ENCODE data around the gene PTX4.

The PTX4 gene

GRCh38 chr16:1523581-1524245 lies 35.0 kb upstream of the PTX4 start:
- no peak for DNase-seq (ENCODE audit: low spot score)

DNA sequence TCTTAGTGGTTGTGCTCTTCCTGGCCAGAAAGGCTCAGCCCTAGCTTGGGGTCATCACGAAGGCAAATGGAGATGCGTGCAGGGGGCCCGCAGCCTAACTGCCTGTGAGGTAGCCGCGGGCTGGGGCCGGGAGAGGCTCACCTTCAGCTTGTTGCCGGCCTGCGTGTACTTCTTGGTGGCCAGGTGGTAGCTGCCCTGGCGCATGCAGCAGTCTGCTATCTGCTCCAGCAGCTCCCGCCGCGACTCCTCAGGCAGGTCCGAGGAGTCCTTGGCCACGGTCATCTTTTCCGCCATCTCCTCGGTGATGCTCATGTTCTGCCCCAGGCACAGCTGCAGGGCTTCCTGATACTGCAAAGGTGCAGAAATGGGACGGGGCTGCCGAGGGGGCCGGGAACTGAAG lies 31.7 kb upstream of the PTX4 start:
- DNase-seq (ENCODE audit: low spot score): no peak

- DNase-seq (ENCODE audit: low spot score): no peak
Measured at GRCh38 chr16:1519831-1520230, 31.1 kb upstream of the PTX4 start.

DNA sequence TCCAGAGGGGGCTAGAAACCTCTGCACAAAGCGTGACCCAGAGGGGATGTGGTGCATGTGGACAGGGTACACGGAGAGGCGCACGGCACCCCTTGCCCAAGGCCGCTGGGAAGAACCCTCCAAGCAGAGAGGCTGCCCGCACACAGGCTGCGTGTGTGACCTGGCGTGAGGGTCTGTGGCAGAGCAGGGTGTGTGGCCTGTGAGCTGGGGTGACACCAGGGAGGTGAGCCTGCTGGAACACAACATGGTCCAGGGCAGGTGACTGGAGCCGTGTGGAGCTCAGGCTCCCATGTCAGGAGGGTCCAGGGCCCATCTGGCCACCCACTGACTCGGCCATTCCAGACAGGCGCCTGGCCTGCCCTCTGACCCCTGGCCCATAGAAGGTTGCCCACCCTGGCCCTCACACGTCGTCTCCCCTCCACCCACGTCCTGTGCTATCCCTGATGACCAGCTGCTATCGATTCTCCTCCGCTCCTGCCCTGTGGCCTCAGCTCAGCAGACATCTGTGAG lies 29.9 kb upstream of the PTX4 start:
- no peak for DNase-seq (ENCODE audit: low spot score)

DNA sequence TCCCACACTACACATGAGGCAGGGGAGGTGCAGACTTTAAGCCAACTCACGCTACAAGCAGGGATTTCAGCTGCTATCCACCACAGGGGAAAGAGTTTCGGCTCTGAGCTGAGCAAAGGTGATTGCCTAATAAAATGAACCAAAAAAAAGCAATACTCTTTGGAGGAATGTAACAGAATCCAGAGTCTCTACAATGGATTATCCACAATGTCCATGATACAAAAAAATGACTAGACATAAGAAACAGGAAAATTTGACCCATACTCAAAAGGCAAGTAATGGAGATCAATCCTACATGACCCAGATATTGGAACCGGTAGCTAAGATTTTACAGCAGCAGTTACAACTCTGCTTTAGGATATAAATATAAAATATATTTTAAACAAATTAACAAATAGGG lies 25.8 kb upstream of the PTX4 start:
- no peak for DNase-seq (ENCODE audit: low spot score)

- no peak for DNase-seq (ENCODE audit: low spot score)
Measured at GRCh38 chr16:1512774-1513173, 24.0 kb upstream of the PTX4 start.

GRCh38 chr16:1511662-1512569 lies 23.2 kb upstream of the PTX4 start:
- no peak for DNase-seq (ENCODE audit: low spot score)

GRCh38 chr16:1510941-1511351 lies 22.2 kb upstream of the PTX4 start:
- no peak for DNase-seq (ENCODE audit: low spot score)

- DNase-seq (ENCODE audit: low spot score): no peak
Measured at GRCh38 chr16:1510272-1510671, 21.5 kb upstream of the PTX4 start.

- no peak for DNase-seq (ENCODE audit: low spot score)
Measured at GRCh38 chr16:1509307-1510221, 20.8 kb upstream of the PTX4 start.

DNA sequence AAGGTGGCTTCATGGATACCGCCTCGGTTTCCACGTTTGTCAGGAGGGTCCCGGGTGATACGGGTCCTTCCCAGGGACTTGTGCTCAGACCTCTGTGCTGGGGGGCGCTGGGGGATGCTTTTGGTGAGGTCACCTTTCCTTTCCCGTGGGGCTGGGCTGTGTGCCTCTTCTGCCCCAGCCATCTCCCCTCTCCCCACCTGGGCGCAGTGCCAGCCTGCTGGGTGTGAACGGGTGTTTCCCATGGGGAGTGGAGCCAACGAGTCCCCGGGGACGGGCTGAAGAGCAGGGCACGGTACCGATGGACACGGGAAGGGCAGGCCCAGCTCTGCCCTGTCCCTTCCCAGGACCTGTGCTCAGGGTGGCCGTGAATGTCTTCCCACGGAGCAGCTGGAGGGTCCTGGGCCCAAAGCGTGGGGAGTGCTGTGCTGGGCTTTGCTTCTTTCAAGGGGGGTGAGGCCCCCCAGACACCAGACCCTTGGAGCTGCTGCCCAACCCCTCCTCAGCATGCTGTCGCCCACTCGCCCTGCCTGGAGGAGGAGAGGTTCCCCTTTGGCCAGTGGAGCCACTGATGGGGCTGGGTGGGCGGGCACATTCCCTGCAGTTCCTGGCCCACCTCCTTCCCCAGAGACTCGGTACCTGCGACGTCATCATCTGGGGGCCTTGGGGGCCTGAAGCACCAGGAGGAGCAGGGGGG lies 19.9 kb upstream of the PTX4 start:
- no peak for DNase-seq (ENCODE audit: low spot score)

- DNase-seq (ENCODE audit: low spot score): no peak
Measured at GRCh38 chr16:1506494-1507213, 17.9 kb upstream of the PTX4 start.

- DNase-seq (ENCODE audit: low spot score): no peak
Measured at GRCh38 chr16:1505912-1506311, 17.2 kb upstream of the PTX4 start.

DNA sequence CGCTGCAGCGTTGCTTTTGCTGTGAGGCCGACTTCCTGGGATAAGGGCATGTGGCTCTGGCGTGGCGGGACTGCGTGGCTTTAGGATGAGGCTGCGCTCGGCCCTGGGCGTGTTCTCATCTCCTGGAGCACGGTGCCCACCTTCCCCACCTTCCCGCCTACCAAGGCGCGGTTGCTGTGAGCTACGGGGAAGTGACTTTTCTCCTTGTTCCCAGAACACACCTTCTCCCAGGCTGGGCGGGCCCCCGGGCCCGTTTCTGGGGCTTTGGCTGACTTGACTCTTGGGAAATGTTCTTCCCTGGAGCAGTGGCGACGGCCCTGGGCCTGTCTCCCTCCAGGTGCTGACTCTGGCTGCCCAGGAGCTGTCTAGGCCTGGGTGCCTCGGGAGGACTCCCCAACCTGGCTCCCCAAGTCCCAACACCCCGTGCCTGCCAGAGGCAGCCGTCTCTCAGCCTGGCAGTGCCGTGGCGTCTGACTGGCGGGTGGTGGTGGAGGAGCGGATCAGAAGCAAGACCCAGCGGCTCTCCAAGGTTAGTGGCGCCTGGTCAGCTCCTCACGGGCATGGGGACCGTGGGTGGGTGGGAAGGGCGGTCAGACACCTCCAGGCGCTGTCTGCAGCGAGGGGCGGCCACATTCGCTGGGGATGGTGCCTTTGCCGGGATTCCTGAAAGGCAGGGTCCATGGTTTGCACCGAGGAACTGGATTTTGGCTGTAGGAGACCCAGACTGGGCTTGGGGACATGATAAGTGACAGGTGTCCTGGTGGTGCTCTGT lies 16.5 kb upstream of the PTX4 start:
- DNase-seq (ENCODE audit: low spot score): no peak

GRCh38 chr16:1503110-1503955 lies 14.6 kb upstream of the PTX4 start:
- no peak for DNase-seq (ENCODE audit: low spot score)

- no peak for DNase-seq (ENCODE audit: low spot score)
Measured at GRCh38 chr16:1502092-1503004, 13.6 kb upstream of the PTX4 start.

DNA sequence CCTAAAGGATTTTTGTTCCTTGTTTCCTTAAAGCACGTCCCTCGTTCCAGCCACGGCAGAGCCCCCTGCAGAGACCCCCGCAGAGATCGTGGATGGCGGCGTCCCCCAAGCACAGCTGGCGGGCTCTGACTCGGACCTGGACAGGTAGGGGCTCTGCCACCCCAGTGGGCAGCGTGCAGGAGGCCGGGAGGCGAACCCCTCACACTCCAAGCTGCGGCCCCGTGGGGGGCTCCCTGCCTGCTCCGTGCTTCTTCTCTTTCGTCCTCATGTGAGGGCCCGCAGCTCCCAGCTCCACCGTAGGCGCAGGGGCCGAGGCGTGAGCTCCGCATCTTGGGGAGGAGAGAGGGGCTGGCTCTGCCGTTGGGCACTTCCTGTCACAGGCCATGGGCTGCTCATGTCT lies 12.9 kb upstream of the PTX4 start:
- no peak for DNase-seq (ENCODE audit: low spot score)
